AG20443 (cell line): Measurements from ENCODE around the gene KCNMA1.

ENCODE experiments used
- DNase-seq: peaks from one replicate; pipeline ENCODE4 v3.0.0; 2012; ENCODE audit warnings: low spot score, mixed read lengths

KCNMA1 gene

DNA sequence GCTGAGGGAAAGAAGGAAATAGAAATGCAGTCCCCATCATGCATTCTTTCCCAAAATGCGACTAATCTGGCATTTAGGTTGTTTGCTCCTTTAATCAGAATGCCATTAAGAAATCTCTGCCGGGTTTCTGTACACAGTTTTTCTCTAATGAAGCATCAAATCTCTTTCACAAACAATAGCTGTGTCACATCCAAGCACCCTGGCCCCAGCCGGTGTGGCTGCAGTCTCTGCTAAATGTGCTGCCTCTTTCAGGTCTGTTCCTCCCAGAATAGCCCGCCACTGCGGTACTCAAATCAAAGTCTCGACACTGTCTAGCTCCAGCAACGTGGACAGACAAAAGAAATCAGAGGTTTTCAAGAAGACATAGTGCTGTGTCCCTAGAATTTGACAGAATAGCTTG, 343.8 kb downstream of the KCNMA1 start:
- no peak for DNase-seq

DNA sequence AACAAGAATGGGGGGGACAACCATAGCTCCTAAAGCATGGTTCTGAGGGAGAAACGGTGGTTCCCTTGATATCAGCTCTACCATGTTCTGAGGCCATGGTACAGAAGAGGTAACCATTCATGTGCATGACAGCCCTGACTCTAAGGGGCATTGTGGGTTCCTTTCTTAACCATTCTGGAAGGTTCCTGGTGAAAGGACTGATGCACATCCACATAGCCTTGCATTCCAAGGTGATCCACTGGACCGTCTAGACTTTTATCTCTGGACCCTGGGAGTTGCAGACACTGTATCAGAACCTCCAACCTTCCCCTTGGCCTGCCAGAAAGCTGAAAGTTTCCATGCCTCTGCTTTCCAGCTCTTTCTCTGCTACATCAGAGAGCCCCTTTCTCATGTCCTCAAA, 344.3 kb downstream of the KCNMA1 start:
- no peak for DNase-seq

GRCh38 chr10:77291596-77292505, 345.8 kb downstream of the KCNMA1 start:
- no peak for DNase-seq

GRCh38 chr10:77290528-77291155, 347.0 kb downstream of the KCNMA1 start:
- peak; percentile 79 for DNase-seq

DNA sequence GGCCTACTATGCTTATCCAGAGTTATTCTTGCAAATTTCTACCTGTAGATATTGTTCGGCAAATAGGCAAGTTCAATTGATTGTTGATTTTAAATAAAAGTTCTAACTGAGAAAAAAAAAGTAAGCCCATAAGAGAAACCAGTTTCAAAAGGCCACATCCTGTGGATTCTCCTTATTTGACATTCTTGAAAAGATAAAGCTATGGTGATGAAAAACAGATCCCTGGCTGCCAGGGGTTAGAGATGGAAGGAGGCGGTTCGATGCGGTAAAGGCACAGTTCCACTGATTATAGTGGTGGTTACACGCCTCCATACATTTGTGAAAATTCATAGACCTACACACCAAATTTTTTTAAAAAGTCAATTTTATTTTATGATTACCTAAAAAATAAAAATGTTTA, 347.8 kb downstream of the KCNMA1 start:
- DNase-seq = no peak

- DNase-seq = no peak
Measured at GRCh38 chr10:77289027-77289501, 348.5 kb downstream of the KCNMA1 start.

GRCh38 chr10:77287647-77288120, 349.9 kb downstream of the KCNMA1 start:
- no peak for DNase-seq

- DNase-seq = no peak
Measured at GRCh38 chr10:77286531-77287508, 350.8 kb downstream of the KCNMA1 start.

DNA sequence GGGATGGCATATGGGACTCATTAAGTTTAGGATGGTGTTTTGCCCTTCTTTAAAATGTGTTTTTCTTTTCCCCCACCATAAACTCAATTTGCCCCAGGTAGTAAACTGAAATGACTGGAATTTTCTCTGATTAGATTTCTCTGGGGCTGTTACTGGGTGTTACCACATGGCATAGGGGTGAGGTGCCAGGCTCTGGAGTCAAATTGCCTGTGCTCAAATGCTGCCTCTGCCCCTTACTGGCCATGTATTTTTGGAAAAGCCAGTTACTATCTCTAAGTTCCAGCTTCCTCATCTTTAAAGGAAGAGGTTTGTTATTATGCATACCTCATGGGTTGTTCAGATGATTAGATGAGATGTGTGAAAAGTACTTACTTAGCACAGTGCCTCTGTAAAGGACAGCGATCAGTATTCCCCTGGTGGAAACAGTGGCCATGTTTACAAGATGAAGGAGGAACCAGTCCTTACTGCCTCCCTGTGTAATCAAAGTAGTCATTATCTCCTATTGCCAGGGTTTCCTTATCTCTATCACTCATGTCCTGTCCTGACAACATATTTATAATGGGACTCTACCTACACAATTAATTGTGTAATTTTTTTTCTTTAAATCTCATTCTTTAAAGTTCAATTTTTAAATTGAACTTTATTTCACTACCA, 352.0 kb downstream of the KCNMA1 start:
- no peak for DNase-seq

GRCh38 chr10:77284797-77285196, 352.8 kb downstream of the KCNMA1 start:
- no peak for DNase-seq

DNA sequence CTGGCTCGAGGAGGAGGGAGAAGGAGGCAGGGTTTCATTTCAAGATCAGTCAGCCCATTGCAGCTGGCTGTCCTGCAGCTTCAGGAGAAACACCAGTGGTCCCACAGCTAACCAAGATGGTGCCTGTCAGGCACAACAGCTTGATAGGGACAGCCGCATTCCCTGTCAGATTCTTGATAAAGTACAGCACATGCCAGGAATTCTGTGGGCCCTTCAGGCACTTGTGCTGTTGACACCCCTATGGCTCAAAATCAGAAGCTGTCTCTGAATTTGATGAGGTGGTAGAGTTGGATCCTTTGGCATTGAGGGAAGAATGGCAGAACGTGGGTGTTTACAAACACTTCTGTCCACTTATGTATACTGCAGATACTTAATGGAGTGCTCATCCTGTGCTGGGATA, 354.3 kb downstream of the KCNMA1 start:
- no peak for DNase-seq

DNA sequence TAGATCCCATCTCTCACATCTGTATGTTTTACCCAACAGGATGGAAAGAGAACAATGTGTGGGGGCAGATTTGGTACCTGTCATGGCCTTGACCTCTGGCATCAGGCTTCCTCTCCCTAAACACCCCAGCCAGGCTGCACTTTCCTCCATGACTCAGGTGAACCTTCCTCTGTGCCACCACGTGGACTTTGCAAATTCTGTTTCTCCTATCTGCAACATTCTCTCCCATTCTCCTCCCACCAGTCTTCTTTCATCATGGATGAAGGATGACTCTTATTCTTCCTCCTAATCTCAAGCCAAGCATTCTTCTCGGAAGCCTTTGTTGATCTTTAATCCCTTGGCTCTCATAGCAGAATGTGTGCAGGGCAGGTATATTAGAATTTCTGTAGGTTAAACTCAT, 355.4 kb downstream of the KCNMA1 start:
- no peak for DNase-seq

DNA sequence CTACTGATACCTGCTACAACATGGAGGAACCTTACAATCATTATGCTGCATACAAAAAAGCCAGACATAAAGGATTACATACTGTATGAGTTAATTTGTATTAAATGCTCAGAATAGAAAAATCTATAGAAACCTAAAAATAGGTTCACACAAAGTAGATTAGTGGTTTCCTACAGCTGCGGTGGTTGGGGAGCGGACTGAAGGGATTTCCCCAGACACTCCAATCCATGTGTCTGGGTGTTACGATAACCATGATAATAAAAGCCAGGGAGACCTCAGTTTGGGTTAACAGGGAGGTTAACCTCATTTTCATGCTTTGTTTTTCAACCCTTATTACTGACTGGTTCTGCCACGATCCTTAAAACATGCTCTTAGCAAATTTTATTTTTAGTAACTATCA, 355.9 kb downstream of the KCNMA1 start:
- no peak for DNase-seq

GRCh38 chr10:77279207-77279606, 358.4 kb downstream of the KCNMA1 start:
- peak; percentile 48 for DNase-seq

DNA sequence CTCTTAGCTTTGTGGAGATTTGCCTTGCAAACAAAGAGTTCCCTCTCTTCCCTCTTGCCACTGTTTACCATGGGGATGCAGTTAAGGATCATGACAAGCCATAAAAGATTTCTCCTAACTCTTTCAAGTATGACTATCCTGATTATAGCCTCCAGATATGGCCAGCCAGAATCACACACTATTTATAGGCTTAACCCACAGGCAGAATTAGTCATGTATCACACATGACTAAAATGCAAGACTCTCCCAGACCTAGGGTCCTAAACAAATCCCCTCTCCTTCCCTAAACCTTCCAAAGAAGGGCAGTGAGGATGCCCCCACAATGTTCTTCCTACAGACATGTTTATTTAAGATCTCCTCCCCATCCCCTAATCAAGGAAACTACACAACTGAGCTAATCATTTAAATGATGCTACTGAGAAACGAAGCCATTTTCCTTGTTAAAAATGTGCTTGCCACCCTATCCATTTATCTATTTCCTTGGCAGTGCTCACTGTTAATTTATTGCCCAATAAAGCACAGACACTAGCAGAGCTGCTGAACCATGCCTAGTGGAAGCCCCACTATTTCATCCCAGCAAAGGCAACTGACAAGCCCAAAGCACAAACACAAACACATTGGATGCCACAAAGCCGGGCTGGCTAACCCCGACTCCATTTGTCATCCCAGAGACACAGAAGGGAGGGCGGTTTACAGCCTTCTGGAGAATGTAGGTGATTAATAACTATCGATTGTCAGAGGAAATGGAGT, 363.4 kb downstream of the KCNMA1 start:
- DNase-seq = no peak

DNA sequence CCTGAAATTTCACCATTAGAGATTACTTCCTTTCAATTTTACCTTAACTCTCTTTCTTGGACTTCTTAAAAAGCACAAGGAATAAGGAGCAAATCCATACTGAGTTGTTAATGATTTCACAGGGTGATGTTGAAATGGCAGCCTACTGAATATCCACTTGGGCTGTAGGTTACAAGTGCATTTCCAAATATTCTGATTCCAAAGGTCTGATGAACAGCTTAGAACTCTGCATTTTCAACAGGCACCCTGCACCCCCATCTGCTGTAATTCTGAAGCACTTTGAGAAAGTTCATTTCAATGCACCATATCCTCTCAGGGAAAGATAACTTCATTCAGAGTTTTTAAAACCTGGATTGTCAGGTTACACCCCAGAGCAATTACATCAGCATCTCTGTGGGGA, 368.4 kb downstream of the KCNMA1 start:
- DNase-seq = no peak

DNA sequence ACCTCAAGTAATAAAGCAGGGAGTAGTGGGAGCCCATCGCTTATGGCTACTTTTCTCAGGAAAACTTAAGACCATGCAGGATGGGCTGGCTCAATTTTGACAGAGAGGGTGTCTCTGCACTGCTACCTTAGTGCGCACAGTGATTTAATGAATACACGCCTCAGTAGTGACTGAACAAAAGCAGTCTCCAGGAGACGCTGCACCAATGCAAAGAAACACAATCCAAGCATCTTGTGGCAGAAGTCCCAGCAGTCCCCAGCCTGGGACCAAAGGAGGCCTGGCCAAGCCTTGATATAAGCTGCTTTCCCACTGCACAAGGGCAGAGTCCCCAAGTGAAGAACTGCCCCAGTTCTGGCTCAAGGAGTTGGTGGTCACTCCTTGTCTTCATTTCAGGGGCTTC, 368.9 kb downstream of the KCNMA1 start:
- no peak for DNase-seq

GRCh38 chr10:77267703-77268675, 369.6 kb downstream of the KCNMA1 start:
- no peak for DNase-seq

DNA sequence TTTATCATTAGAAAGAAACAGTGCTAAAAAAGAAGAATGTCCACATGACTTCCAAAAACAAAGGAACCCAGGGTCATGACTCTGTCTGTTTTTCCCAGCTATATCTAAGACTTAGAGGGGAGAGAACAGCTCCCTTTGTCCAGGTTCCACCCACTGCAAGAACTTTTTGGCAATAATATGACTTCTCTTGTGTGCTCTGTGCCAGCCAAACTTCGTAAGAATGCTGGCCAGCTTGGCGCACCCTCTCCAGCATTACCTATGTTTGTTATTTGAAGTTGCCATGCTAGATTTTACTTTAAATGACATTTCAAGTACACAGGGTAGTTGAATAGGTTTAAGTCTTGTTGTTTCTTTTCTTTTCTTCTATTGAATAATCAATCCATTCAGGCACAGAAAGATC, 371.4 kb downstream of the KCNMA1 start:
- DNase-seq = no peak

GRCh38 chr10:77264527-77264926, 373.1 kb downstream of the KCNMA1 start:
- no peak for DNase-seq
